Activated T-cell treated with anti-CD3 and anti-CD28 coated beads for 48 hours (primary cell): Measurements from ENCODE around the gene EDC4.
"Not testable (repeated sequence)": the region's sequence is repeated elsewhere in the genome, so short reads cannot be mapped to it uniquely, and the experiment has no call there.

Experiments
- DNase-seq: peaks from one replicate; pipeline ENCODE4 v3.0.0-alpha.2; 2020; ENCODE audit warnings: low read depth

EDC4 gene

DNA sequence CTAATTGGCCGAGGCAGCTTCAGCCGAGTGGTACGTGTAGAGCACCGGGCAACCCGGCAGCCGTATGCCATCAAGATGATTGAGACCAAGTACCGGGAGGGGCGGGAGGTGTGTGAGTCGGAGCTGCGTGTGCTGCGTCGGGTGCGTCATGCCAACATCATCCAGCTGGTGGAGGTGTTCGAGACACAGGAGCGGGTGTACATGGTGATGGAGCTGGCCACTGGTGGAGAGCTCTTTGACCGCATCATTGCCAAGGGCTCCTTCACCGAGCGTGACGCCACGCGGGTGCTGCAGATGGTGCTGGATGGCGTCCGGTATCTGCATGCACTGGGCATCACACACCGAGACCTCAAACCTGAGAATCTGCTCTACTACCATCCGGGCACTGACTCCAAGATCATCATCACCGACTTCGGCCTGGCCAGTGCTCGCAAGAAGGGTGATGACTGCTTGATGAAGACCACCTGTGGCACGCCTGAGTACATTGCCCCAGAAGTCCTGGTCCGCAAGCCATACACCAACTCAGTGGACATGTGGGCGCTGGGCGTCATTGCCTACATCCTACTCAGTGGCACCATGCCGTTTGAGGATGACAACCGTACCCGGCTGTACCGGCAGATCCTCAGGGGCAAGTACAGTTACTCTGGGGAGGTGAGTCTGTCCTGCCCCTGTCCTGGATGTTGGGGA, 36.3 kb downstream of the EDC4 start:
- no peak for DNase-seq

- DNase-seq = no peak
These were observed 37.3 kb downstream of the EDC4 start for GRCh38 chr16:67910158-67910557.

DNA sequence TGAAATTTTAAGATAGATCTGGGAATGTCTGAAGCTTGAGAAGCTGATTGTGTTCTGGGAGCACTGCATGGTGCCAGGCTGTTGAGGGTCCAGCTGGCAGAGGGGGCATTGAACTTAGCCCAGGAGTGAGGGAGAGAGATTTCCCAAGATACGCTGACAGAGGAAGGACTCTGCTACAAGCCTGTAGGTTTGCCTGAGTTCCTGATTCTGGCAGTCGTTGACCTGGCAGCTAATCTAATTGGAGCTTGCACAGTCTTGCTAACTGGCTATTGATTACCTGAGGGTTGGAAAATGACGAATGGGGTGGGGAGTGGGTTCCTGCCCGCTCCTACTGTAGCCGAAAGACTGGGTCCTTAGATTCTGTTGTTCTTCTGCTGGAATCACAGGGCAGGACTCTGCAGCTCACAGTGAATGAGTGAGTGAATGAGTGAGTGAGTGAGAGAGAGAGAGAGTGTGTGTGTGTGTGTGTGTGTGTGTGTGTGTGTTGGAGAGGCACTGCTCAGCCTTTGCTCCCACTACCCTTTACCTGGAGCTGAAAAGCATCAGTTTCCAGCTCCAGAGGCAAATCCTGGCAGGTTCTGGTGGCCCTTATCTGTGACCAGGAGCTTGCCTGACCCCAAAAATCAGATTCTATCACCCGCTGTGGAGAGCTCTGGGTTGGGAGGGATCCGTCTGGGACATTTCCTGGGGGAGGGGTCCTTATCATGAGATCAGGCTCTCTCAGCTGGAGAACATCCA, 42.1 kb downstream of the EDC4 start:
- DNase-seq = no peak

DNA sequence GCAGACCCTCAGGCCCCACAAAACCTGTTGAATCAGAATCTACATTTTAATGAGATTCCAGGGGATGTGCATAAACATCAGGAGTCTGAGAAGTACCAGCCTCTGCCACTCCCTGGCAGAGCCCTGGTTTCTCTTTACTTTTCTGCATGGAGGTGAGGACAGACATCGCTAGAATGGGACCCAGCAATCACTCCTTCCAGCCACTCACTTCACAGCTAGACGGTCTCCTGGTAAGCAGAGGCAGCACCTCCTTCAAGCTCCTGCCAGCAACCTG, 42.6 kb downstream of the EDC4 start:
- DNase-seq = not testable (repeated sequence)

DNA sequence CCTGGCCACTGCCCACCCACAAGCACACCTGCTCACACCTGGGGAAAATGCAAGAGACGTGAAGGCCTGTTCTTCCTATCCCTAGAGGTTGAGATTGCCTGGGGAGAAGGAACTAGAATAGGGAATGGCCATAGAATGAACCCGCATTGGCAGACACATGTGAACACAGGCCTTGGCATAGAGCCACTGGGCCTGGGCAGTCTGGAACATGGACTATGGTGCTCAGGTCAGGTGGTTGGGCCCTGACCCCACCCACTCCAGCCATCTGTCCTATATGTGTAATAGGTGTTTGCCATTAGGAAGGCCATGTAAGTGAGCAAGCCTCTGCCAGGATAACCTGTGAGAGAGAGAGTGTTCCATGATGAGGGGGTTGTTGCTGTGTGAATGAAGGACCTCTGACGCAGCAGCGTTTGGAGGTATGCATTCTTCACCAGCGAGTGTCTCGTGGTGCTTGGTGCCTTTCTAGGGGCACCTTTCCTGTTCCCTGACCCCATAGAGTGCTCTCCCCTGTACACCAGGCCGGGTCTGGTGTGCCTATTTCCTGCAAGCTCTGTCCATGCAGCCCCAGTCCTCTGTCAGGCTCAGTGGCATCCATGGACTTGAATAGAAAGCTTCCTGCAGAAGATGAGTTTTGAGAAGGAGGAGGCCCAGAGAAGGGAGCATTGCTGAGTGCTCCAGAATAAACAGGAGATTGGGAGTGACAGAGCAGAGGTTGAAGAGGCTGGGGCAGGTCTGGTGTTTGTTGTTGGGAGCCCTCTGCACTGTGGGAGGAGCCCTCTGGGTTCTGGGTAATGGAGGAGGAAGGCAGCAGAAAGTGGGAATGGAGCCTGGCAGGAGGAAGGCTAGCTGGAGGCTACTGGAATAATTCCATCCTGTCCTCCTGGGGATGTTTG, 43.2 kb downstream of the EDC4 start:
- DNase-seq = no peak

DNA sequence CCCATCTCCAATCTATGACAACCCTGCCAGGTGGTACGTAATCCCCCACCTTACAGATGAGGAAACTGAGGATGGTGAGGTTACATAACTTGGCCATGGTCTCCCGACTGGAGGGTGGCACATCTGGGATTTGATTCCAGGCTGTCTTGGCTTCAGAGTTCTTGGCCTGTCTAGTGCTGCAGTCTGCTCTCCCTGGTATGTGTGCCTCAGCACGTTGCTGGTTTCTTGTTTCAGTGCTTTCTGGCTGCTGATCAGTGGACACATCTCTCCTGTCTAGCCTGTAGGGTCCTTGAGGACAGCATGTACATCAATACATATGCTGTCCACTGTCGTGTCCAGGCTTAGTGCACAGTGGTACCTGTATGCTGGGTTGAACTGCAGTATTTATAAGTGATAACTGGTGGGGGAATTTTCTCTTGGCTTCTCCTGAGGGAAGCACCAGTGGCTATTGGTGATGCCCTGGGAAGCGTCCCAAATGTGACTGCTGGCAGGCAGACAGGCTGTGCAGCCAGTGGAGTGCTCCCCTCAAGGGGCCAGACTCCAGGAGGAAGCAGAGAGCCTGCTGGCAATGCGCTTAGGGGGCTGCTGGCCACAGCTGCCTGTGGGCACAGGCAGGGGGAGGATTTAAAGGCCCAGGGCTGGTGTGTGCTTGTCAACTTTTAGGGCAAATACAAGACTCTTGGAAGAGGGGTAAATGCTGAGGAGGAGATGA, 44.4 kb downstream of the EDC4 start:
- no peak for DNase-seq

- DNase-seq = peak; percentile 34
These were observed 45.0 kb downstream of the EDC4 start for GRCh38 chr16:67917852-67918236.

DNA sequence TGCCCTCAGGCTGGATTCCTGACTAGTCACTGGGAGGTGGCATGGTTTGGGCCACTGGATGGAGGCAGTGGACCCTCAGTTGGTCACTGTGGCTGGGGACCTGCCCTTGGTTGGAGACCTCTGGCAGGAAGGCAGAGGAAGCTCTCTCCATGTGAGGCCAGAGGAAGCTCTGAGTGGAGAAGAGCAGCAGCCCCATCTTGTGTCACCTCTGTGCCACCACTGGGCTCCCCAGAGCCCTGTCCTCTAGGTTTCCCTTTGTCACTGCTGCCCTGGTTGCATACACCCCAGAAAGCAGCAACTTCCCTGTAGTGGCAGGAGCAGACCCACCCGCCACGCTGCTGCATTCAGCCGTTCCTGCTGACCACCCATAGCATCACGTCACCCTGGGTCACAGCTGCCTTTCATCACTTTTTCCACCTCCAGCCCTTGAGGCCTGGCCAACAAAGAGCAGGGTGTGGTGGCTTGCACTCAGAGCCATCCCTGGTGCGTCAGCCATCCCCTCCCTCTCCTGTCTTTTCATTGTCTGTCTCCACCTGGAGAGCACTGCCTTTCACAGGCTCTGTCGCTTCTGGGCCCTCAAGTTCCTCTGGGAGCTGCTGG, 46.9 kb downstream of the EDC4 start:
- DNase-seq = no peak

GRCh38 chr16:67922221-67922620, 49.4 kb downstream of the EDC4 start:
- DNase-seq = no peak

GRCh38 chr16:67922740-67923139, 49.9 kb downstream of the EDC4 start:
- no peak for DNase-seq

DNA sequence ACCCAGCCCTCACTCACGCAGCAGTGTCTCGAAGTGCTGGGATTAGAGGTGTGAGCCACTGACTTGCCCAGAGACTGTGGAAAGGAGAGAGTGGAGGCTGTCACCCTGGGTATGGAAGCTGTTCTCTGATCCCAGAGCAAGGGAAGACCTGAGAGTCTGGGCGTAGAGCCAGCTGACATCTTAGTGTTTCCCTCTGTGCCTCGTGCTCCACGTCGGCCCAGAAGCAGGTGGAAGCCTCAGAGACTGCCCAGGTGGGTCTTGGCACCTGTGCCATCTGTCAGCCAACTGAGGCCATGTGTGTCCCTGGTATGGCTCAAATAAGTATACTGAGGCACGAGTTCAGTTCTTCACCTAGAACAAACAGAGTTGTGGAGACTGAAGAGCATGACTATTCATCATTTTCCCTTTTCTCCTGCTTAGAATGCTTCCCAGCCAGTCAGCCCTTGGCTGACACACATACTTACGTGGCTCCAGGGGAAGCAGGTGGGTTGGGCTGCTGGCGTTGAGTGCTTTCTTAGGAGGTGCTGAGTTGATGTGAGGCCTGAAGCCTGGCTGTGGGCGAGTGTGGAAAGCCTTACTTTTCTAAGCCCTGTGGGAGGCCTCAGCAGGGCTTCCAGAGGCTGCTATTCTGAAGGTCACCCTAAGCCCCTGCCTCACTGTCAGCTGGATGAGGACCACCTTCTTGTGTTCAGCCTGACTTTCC, 50.7 kb downstream of the EDC4 start:
- no peak for DNase-seq

DNA sequence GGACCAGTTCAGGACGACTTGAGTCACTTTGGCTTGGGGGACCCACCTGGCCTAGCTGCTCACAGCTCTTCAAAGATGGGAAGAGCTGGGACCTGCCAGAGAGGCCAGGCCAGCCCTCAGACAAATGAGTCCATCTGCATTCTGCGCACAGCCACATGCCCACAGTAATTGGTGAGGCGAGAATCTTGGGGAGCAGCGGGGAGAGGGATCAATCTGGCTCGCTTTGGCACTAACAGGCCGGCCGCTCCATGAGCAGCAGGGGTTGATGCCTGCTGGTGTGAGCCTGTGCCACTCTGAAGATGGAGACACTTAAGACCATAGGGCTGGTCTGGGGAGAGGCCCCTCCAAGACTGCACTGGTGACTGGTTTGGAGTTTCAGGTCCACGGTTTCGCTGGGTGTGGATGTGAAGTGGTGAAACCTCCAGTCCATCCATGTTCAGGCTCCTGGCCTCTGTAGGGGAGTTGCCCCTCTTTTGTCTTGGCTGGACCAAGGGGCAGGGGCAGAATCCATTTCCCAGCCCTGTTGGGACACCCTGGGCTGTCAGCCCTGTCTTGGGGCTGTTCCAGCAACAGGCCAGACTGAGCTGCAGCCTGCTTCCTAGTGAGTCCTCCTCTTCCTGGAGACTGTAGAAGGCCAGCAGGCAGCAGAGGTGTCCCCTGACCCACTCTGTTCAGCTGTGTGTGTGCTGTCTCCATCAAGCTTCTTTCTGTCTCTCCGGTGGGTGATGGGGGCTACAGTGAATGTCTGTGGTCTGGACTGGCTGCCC, 51.5 kb downstream of the EDC4 start:
- no peak for DNase-seq

DNA sequence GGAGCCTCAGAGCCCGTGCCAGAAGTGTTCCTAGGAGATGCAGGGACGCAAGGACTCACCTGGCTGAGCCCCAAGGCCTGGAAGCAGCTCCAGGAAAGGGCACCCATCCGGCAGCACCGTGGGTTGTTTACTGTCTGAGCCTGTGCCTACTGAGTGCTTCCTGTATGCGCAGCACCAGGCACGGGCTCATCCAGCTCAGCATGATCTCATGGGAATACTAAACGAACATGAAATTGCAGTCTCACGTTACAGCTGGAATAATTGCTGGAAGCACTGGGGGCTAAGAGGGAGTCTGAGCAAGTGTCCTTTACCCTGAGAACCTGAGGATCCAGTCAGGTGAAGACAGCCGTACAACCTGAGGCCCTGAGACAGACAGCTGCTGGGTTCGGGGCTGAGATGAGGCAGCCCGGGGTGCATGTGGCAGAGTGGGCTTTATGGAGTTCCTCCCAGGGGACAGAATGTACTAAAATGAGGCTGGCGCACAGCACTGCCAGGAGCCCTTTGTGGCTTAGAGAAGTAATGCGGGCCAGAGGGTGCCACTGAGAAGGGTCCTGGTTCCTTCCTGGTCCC, 53.4 kb downstream of the EDC4 start:
- no peak for DNase-seq

GRCh38 chr16:67927131-67927941, 54.5 kb downstream of the EDC4 start:
- no peak for DNase-seq

- DNase-seq = no peak
These were observed 55.3 kb downstream of the EDC4 start for GRCh38 chr16:67928147-67928546.

GRCh38 chr16:67928561-67929364, 55.9 kb downstream of the EDC4 start:
- DNase-seq = peak; percentile 74

DNA sequence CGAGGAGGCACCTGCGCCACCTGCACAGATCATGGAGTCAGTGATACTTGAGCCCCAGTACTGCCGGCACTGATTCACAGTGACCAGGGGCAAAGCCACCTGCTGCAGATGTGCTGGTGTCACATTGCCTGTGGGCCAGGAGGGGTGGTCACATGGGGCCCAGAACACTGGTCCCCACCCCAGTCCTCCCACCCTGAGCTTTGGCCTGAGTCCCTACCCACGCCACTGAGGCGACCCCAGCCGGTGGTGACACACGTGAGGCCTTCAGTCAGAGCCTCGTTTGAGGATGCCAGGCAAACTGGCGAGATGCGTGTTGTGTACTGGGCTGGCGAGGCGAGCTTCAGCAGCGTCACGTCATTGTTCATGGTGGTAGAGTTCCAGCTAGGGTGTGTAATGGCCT, 57.3 kb downstream of the EDC4 start:
- no peak for DNase-seq

GRCh38 chr16:67930678-67931211, 57.9 kb downstream of the EDC4 start:
- DNase-seq = no peak
